ENCODE data around the gene CLDN9. TPM values are rescaled to one million over a fixed set of nuclear protein-coding genes. Genes with fewer than 3 reads are reported as not detected.

CLDN9 gene
- polyA plus RNA-seq, 1 donor from 2014 or later, result not detected

GRCh38 chr16:2970563-2970962 lies 42.2 kb upstream of the CLDN9 start:
- Histone ChIP-seq H4K20me1 (ENCODE audit: insufficient read depth) (no peaks in the 10 kb centered on the region), H3K9ac (ENCODE audit: low read length) (peak overlapping the region; percentile 83), H3K9me3 (ENCODE audit: low read length) (no peaks in the 10 kb centered on the region), H3K36me3 (ENCODE audit: insufficient read depth, low read length) (no peaks in the 10 kb centered on the region), H3K4me2 (ENCODE audit: low read length) (peak overlapping the region; percentile 76), H2AFZ (ENCODE audit: low read depth, low read length) (no peak overlapping the region), H3K4me3 (ENCODE audit: low read length) (peak overlapping the region; percentile 98), H3F3A (ENCODE audit: insufficient read depth, low read length, poor library complexity, severe bottlenecking) (no peaks in the 10 kb centered on the region), H3K27ac (ENCODE audit: low read length) (no peak overlapping the region), H3K27me3 (ENCODE audit: insufficient read depth, low read depth, low read length) (peaks cover 27% of the 10 kb centered on the region), H3K79me2 (replicated peaks; ENCODE audit: insufficient read depth, low read length) (no peaks in the 10 kb centered on the region), H3K9me2 (ENCODE audit: insufficient read depth, low read length) (no peaks in the 10 kb centered on the region)
- no peak for TF ChIP-seq EZH2 (IDR thresholded peaks at IDR 0.05; ENCODE audit: borderline replicate concordance, insufficient read depth, low read length, poor library complexity, severe bottlenecking)
- TF ChIP-seq EP300 (conservative IDR thresholded peaks at IDR 0.05; ENCODE audit: poor library complexity, severe bottlenecking), result no peak
- TF ChIP-seq POLR2AphosphoS5 (IDR thresholded peaks at IDR 0.05), result no peak
- no peak for TF ChIP-seq TAF1 (IDR thresholded peaks at IDR 0.05; ENCODE audit: low read depth)
- TF ChIP-seq MXI1 (conservative IDR thresholded peaks at IDR 0.05; ENCODE audit: poor library complexity, severe bottlenecking), result no peak
- TF ChIP-seq SMC3 (conservative IDR thresholded peaks at IDR 0.05; ENCODE audit: poor library complexity), result no peak
- TF ChIP-seq CTCF (IDR thresholded peaks at IDR 0.05; ENCODE audit: poor library complexity, severe bottlenecking), result no peak
- no peak for TF ChIP-seq REST (IDR thresholded peaks at IDR 0.05; ENCODE audit: borderline replicate concordance)
- no peak for TF ChIP-seq RAD21 (conservative IDR thresholded peaks at IDR 0.05)

GRCh38 chr16:2971134-2971984 lies 41.4 kb upstream of the CLDN9 start:
- peaks cover 19% of the 10 kb centered on the region for H3K27me3 ChIP-seq (ENCODE audit: insufficient read depth, low read depth, low read length)
- H3K36me3 ChIP-seq (ENCODE audit: insufficient read depth, low read length), result no peaks in the 10 kb centered on the region
- no peaks in the 10 kb centered on the region for H3K9me3 ChIP-seq (ENCODE audit: low read length)
- H3K27ac ChIP-seq (ENCODE audit: low read length), result no peak overlapping the region
- no peak overlapping the region for H3K9ac ChIP-seq (ENCODE audit: low read length)
- no peaks in the 10 kb centered on the region for H3K79me2 ChIP-seq (replicated peaks; ENCODE audit: insufficient read depth, low read length)
- no peaks in the 10 kb centered on the region for H3K9me2 ChIP-seq (ENCODE audit: insufficient read depth, low read length)
- no peak overlapping the region for H3K4me2 ChIP-seq (ENCODE audit: low read length)
- no peaks in the 10 kb centered on the region for H4K20me1 ChIP-seq (ENCODE audit: insufficient read depth)
- no peaks in the 10 kb centered on the region for H3F3A ChIP-seq (ENCODE audit: insufficient read depth, low read length, poor library complexity, severe bottlenecking)
- TF ChIP-seq TAF1 (IDR thresholded peaks at IDR 0.05; ENCODE audit: low read depth), result no peak
- no peak for TF ChIP-seq RAD21 (conservative IDR thresholded peaks at IDR 0.05)
- TF ChIP-seq MXI1 (conservative IDR thresholded peaks at IDR 0.05; ENCODE audit: poor library complexity, severe bottlenecking), result no peak
- TF ChIP-seq POLR2AphosphoS5 (IDR thresholded peaks at IDR 0.05), result no peak
- TF ChIP-seq SMC3 (conservative IDR thresholded peaks at IDR 0.05; ENCODE audit: poor library complexity), result no peak
- no peak for TF ChIP-seq REST (IDR thresholded peaks at IDR 0.05; ENCODE audit: borderline replicate concordance)
- TF ChIP-seq EP300 (conservative IDR thresholded peaks at IDR 0.05; ENCODE audit: poor library complexity, severe bottlenecking), result no peak
- TF ChIP-seq CTCF (IDR thresholded peaks at IDR 0.05; ENCODE audit: poor library complexity, severe bottlenecking), result no peak
- TF ChIP-seq EZH2 (IDR thresholded peaks at IDR 0.05; ENCODE audit: borderline replicate concordance, insufficient read depth, low read length, poor library complexity, severe bottlenecking), result no peak
- peak overlapping the region; percentile 98 for H3K4me3 ChIP-seq (ENCODE audit: low read length)
- no peak overlapping the region for H2AFZ ChIP-seq (ENCODE audit: low read depth, low read length)

All from neural cell (in vitro differentiated cells).